Motor neuron (in vitro differentiated cells): ENCODE measurements around the gene ZNF831. TPM values are rescaled to one million over a fixed set of nuclear protein-coding genes. Genes with fewer than 3 reads are reported as not detected.

Source experiments
- ATAC-seq, 8 experiments: fragments of 200-7000 bp; cut with Tn5 transposase; replicated peaks in 6 of 8; 2 replicates each; pipeline ENCODE4 v1.8.0; 2021; ENCODE audit warnings: mild to moderate bottlenecking in 8 of 8, moderate library complexity in 8 of 8
- H3K27ac ChIP-seq, 2 donors: fragments of 250-450 bp; sonication (Bioruptor Pico); 2 replicates each; pipeline ENCODE4 v1.9.0; 2021; ENCODE audit warnings: antibody characterized with exemption in 2 of 2, mild to moderate bottlenecking in 2 of 2, moderate library complexity in 1 of 2
- H3K4me1 ChIP-seq, 2 donors: fragments of 250-450 bp; sonication (Bioruptor Pico); replicated peaks in 1 of 2; 2 replicates each; pipeline ENCODE4 v1.6.1; 2021; ENCODE audit warnings: antibody characterized with exemption in 2 of 2, mild to moderate bottlenecking in 2 of 2, moderate library complexity in 1 of 2
- H3K4me3 ChIP-seq, 5 donors: fragments of 250-450 bp; sonication (Bioruptor Pico); 2 replicates each; pipeline ENCODE4 v1.9.0; 2021; ENCODE audit warnings: antibody characterized with exemption in 5 of 5, mild to moderate bottlenecking in 5 of 5, moderate library complexity in 4 of 5
- WGBS, 10 experiments: fragments of 450-650 bp; shearing (Covaris generic); methylation state at CpG; one replicate each; pipeline ENCODE4 v1.0.0; 2022; 5-methylcytosine and 5-hydroxymethylcytosine counted together
- in situ Hi-C, 9 experiments: fragments of 400-800 bp; cut with MboI; loops; one replicate each; pipeline ENCODE4 v1.15.0; 2021; ENCODE audit warnings: low sequenced_read_pairs in 9 of 9, low pct_unique_long_range_greater_than_20kb in 2 of 9; ENCODE audit not compliant: unreplicated experiment in 9 of 9
- total RNA-seq, 8 experiments: library from RNA; unstranded; fragments of 300-600 nt; gene quantifications; 2 replicates each; pipeline versions ENCODE4 v1.2.3 to v1.2.4, GENCODE V29; 2022

Gene ZNF831
- total RNA-seq, 8 experiments from 2014 or later = 0.09 to 0.66 (median 0.12) TPM

DNA sequence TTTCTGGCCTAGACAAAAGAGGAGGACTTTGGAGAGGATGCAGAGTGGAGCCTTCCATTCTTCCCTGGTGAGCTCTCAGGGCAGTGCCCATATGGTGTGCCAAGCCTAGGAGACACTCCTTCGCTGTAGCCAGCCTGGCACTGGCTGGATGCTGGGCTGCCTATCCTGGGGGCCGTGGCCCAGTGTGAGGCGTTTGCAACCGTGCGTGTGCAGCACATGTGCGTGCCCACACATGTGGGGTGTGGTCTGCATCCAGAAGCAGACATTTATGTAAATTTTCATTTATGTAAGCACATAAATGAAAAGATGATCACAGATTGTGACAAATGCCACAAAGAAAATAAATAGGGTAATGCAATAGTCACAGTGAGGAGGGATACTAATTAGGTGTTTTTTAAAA is 35.8 kb upstream of the ZNF831 start:
- in situ Hi-C loops = no loop called here
- peak in 3 of 8 experiments; percentile 49 to 86 (median 73) for ATAC-seq
- Histone ChIP-seq H3K4me3 (no peak overlapping the region), H3K4me1 (peaks cover 0 to 16% of the 10 kb centered on the region in 2 donors), H3K27ac (no peak overlapping the region)
- WGBS, 10 experiments = 17 to 100% (median 96%) methylated on average over 1 to 4 of the region's 6 CpGs; no CpG with 5 or more reads in 7 of the 10 experiments

- WGBS, 10 experiments = 5 to 92% (median 73%) methylated on average over 1 to 6 of the region's 6 CpGs
- no peak for ATAC-seq
These were observed 31.9 kb upstream of the ZNF831 start for GRCh38 chr20:59131551-59132285.

DNA sequence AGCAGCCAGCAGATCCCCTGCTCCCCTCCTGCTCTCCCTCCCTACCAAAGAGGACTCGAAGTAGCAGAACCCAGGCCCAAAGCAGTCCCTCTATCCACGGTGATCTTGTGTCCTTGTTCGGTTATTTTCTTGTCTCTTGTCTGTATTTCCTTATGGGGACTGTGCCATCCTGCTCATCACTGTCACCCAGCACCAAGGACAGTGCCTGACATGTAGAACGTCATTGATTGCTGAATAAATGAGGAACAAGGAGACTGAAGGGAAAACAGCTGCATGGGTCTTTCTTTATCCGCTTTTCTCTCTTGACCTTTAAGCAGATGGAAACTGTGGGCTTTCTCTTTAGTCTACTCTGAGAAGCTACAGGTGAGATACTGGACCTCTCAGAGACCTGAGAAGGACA is 29.4 kb upstream of the ZNF831 start:
- Histone ChIP-seq H3K4me1 (peaks cover 0 to 4% of the 10 kb centered on the region in 2 donors), H3K27ac (no peak overlapping the region), H3K4me3 (no peak overlapping the region)
- ATAC-seq = no peak
- in situ Hi-C loops = no loop called here
- WGBS, 10 experiments = 0 to 100% (median 74%) methylated on average over 1 to 5 of the region's 5 CpGs; no CpG with 5 or more reads in 1 of the 10 experiments

More at GRCh38 chr20:59131551-59132285, 31.9 kb upstream of the ZNF831 start:
- no peak overlapping the region for H3K4me3 ChIP-seq
- peaks cover 0 to under 1% of the 10 kb centered on the region in 2 donors for H3K4me1 ChIP-seq
- no peak overlapping the region for H3K27ac ChIP-seq
- in situ Hi-C loops = no loop called here

DNA sequence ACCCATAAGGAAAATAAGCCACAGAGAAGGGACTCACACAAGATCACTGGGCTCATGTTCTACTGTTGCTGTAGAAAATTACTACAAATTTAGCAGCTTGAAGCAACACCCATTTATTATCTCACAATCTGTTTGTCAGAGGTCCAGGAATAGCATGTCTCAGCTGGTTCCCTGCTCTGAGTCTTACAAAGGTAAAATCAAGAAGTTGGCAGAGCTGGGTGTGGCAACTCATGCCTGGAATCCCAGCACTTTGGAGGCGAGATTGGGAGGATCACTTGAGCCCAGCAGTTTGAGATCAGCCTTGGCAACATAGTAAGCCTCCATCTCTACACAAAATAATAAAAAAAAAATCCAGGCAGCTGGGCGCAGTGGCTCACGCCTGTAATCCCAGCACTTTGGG is 28.5 kb upstream of the ZNF831 start:
- ATAC-seq = no peak
- in situ Hi-C loops = no loop called here
- H3K4me3 ChIP-seq = no peak overlapping the region
- peaks cover 2 to 7% of the 10 kb centered on the region in 2 donors for H3K4me1 ChIP-seq
- 0 to 50% (median 17%) methylated on average over 1 to 2 of the region's 3 CpGs; no CpG with 5 or more reads in 7 of the 10 experiments for WGBS, 10 experiments
- no peak overlapping the region for H3K27ac ChIP-seq

DNA sequence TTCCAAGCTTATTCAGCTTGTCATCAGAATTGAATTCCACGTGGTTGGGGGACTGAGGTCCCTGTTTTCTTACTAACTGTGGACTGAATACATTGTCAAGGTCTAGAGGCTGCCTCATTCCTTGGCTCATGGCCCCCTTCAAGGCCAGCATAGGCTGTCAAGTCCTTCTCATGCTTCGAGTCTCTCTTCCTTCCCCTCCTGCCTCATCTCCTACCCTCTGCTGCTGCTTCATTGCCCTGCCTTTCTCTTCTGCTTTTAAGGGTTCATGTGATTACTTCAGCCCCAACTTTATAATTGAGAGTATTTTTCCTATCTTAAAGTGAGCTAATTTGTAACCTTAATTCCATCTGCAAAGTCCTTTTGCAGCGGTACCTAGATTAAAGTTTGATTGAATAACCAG is 27.6 kb upstream of the ZNF831 start:
- ATAC-seq = no peak
- in situ Hi-C loops = no loop called here
- Histone ChIP-seq H3K27ac (no peak overlapping the region), H3K4me1 (peaks cover 2 to 7% of the 10 kb centered on the region in 2 donors), H3K4me3 (no peak overlapping the region)
- WGBS, 10 experiments = 0 to 100% (median 70%) methylated on average over 1 to 3 of the region's 3 CpGs

DNA sequence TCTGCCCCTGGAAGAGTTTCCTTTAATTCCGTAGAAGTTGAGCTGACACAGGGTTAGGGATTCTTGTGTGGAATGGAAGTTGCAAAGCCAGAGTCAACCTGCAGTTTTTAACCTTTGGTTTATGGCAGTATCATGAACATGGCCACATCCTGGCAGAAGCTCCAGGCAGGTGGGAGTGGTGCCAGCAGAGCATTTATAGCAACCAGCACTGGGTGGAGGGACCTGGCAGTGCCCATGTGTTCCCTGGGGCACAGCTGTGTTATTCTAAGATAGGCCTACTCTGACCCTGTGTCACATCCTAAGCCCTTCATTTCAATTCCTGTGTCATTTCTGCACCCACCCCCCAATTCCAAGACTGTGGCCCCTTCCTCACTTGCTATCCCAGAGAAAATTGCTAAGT is 26.1 kb upstream of the ZNF831 start:
- in situ Hi-C loops = no loop called here
- WGBS, 10 experiments = 0 to 86% (median 80%) methylated on average over 1 of the region's 1 CpG; no CpG with 5 or more reads in 5 of the 10 experiments
- no peak for ATAC-seq
- Histone ChIP-seq H3K27ac (no peak overlapping the region), H3K4me3 (no peak overlapping the region), H3K4me1 (peaks cover 2 to 7% of the 10 kb centered on the region in 2 donors)

DNA sequence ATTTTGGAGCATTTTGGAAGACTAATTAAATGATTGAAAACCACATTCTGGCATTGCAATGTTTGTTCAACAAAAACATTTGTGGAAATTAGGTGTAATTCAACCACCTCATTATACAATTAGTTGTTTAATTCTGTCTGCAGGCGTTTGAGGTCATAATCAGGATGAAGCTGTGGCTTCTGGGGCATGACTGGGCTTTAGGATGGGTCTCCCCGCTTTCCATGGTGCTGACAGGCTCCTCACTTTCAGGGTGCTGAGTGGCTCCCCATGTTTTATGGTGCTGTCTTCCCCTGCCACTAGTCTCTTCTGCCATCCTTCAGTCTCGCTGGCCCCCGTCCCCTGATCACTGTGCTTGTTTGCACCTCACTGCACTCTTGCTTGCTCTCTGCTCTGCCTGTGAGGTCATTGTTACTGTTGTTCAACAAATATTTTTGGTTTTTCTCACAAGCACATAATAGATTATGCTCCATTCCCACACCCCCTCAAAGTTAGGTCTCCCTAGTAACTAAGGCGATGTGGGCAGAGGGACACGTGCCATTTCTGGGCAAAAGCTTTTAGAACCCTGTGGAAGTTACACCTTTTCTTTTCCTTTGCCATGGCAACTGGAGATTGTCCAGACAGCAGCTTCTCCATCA is 25.4 kb upstream of the ZNF831 start:
- no peak overlapping the region for H3K4me3 ChIP-seq
- H3K27ac ChIP-seq = no peak overlapping the region
- peaks cover 2 to 7% of the 10 kb centered on the region in 2 donors for H3K4me1 ChIP-seq
- peak in 1 of 8 experiments; percentile 52 for ATAC-seq
- in situ Hi-C loops = no loop called here
- 10 to 92% (median 63%) methylated on average over 1 to 5 of the region's 6 CpGs; no CpG with 5 or more reads in 1 of the 10 experiments for WGBS, 10 experiments

GRCh38 chr20:59139998-59140397 is 23.6 kb upstream of the ZNF831 start:
- peaks cover 2 to 7% of the 10 kb centered on the region in 2 donors for H3K4me1 ChIP-seq
- no peak overlapping the region for H3K27ac ChIP-seq
- no peak for ATAC-seq
- in situ Hi-C loops = no loop called here
- no peak overlapping the region for H3K4me3 ChIP-seq
- WGBS, 10 experiments = 0 to 100% (median 78%) methylated on average over 1 of the region's 1 CpG; no CpG with 5 or more reads in 4 of the 10 experiments

GRCh38 chr20:59141818-59142581 is 21.6 kb upstream of the ZNF831 start:
- Histone ChIP-seq H3K4me3 (no peak overlapping the region), H3K27ac (no peak overlapping the region), H3K4me1 (peaks cover 2 to 13% of the 10 kb centered on the region in 2 donors)
- no peak for ATAC-seq
- in situ Hi-C loops = no loop called here
- 17 to 87% (median 56%) methylated on average over 3 to 12 of the region's 13 CpGs; no CpG with 5 or more reads in 3 of the 10 experiments for WGBS, 10 experiments

DNA sequence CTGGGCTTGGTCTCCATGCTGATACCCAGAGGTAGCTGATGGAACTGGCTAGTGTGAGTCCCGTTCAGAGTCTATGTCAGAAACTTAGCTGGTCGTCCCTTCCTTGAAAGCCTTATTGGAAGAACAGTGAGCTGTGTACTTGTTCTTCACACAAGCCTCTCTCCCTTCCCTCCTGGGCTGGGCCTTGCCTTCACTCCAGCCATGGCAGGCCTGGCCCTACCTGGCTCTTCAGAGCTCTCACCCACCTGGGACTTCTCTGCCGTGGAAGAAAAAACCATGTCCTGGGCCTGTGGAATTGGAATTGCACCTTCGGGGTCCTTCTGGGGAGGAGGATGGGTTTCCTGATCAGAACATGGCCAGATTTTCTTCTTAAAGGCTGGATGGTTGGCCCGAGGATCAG is 20.3 kb upstream of the ZNF831 start:
- no peak for ATAC-seq
- in situ Hi-C loops = no loop called here
- Histone ChIP-seq H3K27ac (no peak overlapping the region), H3K4me1 (peaks cover 2 to 18% of the 10 kb centered on the region in 2 donors), H3K4me3 (no peak overlapping the region)
- 0 to 83% (median 51%) methylated on average over 1 to 3 of the region's 5 CpGs; no CpG with 5 or more reads in 2 of the 10 experiments for WGBS, 10 experiments

- no peak for ATAC-seq
- Histone ChIP-seq H3K4me3 (no peak overlapping the region), H3K4me1 (peaks cover 2 to 14% of the 10 kb centered on the region in 2 donors), H3K27ac (no peak overlapping the region)
- in situ Hi-C loops = no loop called here
- 5 to 89% (median 57%) methylated on average over 1 to 7 of the region's 9 CpGs for WGBS, 10 experiments
These were observed 19.3 kb upstream of the ZNF831 start for GRCh38 chr20:59144179-59144830.

DNA sequence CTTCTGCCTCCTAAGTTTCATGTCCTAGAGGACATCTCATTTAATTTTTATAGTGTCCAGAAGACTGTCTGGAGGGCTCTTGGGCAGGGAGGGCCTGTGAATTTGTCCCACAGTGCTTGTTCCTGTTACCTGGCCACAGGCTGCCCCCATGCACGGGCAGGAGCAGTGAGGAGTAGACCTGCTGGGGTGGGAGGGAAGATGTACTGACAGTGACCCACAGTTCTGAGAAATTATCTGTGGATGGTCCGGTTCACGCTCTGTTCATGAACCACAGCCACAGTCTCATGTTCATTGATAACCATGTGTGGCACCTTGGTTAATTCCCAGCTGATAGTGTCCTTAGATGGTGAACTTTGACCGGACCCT is 18.8 kb upstream of the ZNF831 start:
- WGBS, 10 experiments = 20 to 83% (median 40%) methylated on average over 1 to 4 of the region's 4 CpGs; no CpG with 5 or more reads in 5 of the 10 experiments
- H3K4me3 ChIP-seq = no peak overlapping the region
- H3K4me1 ChIP-seq = peaks cover 2 to 11% of the 10 kb centered on the region in 2 donors
- in situ Hi-C loops = no loop called here
- no peak for ATAC-seq
- no peak overlapping the region for H3K27ac ChIP-seq
